Heart left ventricle (tissue), 16 donors: Measurements from ENCODE around the gene CFAP221. TPM values are rescaled to one million over a fixed set of nuclear protein-coding genes. Genes with fewer than 3 reads are reported as not detected.

Source experiments
- ATAC-seq, 4 donors: fragments of 200-7000 bp; cut with Tn5 transposase; one replicate each; pipeline ENCODE4 v1.9.1; 2020 to 2022; ENCODE audit warnings: moderate library complexity in 4 of 4, mild to moderate bottlenecking in 3 of 4, moderate number of reproducible peaks in 1 of 4
- DNase-seq, 5 donors: peaks; one replicate each; pipeline ENCODE4 v3.0.0-alpha.2; 2020
- H3K27ac ChIP-seq, 12 donors: fragments of 200-600 bp; sonication (generic) in 4 of 12; one replicate each; pipeline versions ENCODE4 v1.5.0 to v1.8.0; 2016 to 2022; ENCODE audit warnings: mild to moderate bottlenecking in 2 of 12
- H3K27me3 ChIP-seq, 9 donors: fragments of 200-600 bp; sonication (generic) in 2 of 9; one replicate each; pipeline versions ENCODE4 v1.5.1 to v1.8.0; 2016 to 2022; ENCODE audit warnings: mild to moderate bottlenecking in 3 of 9
- H3K36me3 ChIP-seq, 9 donors: fragments of 200-600 bp; sonication (generic) in 2 of 9; one replicate each; pipeline versions ENCODE4 v1.5.0 to v1.8.0; 2018 to 2022; ENCODE audit warnings: mild to moderate bottlenecking in 2 of 9
- H3K4me1 ChIP-seq, 12 donors: fragments of 200-600 bp; sonication (generic) in 4 of 12; one replicate each; pipeline versions ENCODE4 v1.5.0 to v1.8.0; 2016 to 2022; ENCODE audit warnings: mild to moderate bottlenecking in 3 of 12
- H3K4me3 ChIP-seq, 12 donors: fragments of 200-600 bp; sonication (generic) in 4 of 12; one replicate each; pipeline versions ENCODE4 v1.5.0 to v1.8.0; 2017 to 2022; ENCODE audit warnings: mild to moderate bottlenecking in 9 of 12, moderate library complexity in 4 of 12
- H3K9me3 ChIP-seq, 12 donors: fragments of 200-600 bp; sonication (generic) in 4 of 12; one replicate each; pipeline versions ENCODE4 v1.5.0 to v1.8.0; 2016 to 2022; ENCODE audit warnings: mild to moderate bottlenecking in 1 of 12
- POLR2A ChIP-seq, 2 donors: fragments of 450-650 bp; IDR thresholded peaks; one replicate each; pipeline ENCODE4 v1.6.1; 2017; ENCODE audit warnings: antibody characterized with exemption in 2 of 2, mild to moderate bottlenecking in 2 of 2, moderate library complexity in 2 of 2
- WGBS, 4 donors: extraction: QIAGEN DNeasy Blood & Tissue Kit in 2 of 4; methylation state at CpG; one replicate each; pipeline versions ENCODE4 v1.1.5 to v1.1.7; 2013 to 2018; 5-methylcytosine and 5-hydroxymethylcytosine counted together
- intact Hi-C, 10 donors: fragments of 100-400 bp; cut with DNase I; formaldehyde crosslinking; loops; one replicate each; pipeline versions ENCODE4 v1.11.1 to v1.14.2; 2022
- polyA plus RNA-seq, 2 donors: library from polyadenylated mRNA; stranded (reverse); fragments of 200-250 nt; gene quantifications; one replicate each; pipeline ENCODE4 v1.2.3, GENCODE V29; 2013
- total RNA-seq, 9 donors: library from RNA; depleted of rRNA in 2 of 9; stranded (reverse); fragments of >200 nt in 2 of 9; fragmentation: NEBNext Ultra II Directional in 3 of 9; extraction: Animal tissue kit (Norgen Biotek cat#: 25700) in 3 of 9; gene quantifications; one replicate each; pipeline versions ENCODE4 v1.1.0 to v1.2.4, GENCODE V29; 2016 to 2023
- TF ChIP-seq, protein P1 (sequence below), 12 donors: fragments of 200-600 bp; sonication (generic) in 4 of 12; IDR thresholded peaks; one replicate each; pipeline versions ENCODE4 v1.5.0 to v1.8.0; 2018 to 2022; ENCODE audit warnings: antibody characterized with exemption in 12 of 12, mild to moderate bottlenecking in 5 of 12
- donor health status: ischemic (EF 13 %, LVEDD 7.1; RV severe dilation, severe dysfunction).
- donor health status: healthy with polysubstance abuse.
- donor health status: DM: no; HTN: yes; CAD: no.
- donor health status: DM: no; HTN: no; CAD: no.
- donor health status: ischemic (EF 25% LVEDD 6.9; RV normal size, moderate dysfunction).
- donor health status: ischemic (EF 25% LVEDD 5.7; RV mildly dilated, moderate dysfunction).
- donor health status: healthy.
- donor health status: DM: yes; HTN: yes; CAD: no.
- donor health status: ischemic (EF 35%, LVEDD 5.7; RV mildly dilated, moderate dysfunction).
- donor health status: nonischemic (EF 11% LVEDD 7.7; RV severe dilation, severe dysfunction).
- donor health status: DM: yes; HTN: yes; CAD: no.
- donor health status: PGD.
- donor health status: ischemic (EF 29% LVEDD 5.4; RV normal size, mild dysfunction).
- donor health status: nonischemic (EF 23%, LVEDD 6.1; RV moderate dilation, normal function).

Gene CFAP221
- total and polyA plus RNA-seq, 11 donors, result 0.08 to 2.2 (median 1.4) TPM; not detected in 1

DNA sequence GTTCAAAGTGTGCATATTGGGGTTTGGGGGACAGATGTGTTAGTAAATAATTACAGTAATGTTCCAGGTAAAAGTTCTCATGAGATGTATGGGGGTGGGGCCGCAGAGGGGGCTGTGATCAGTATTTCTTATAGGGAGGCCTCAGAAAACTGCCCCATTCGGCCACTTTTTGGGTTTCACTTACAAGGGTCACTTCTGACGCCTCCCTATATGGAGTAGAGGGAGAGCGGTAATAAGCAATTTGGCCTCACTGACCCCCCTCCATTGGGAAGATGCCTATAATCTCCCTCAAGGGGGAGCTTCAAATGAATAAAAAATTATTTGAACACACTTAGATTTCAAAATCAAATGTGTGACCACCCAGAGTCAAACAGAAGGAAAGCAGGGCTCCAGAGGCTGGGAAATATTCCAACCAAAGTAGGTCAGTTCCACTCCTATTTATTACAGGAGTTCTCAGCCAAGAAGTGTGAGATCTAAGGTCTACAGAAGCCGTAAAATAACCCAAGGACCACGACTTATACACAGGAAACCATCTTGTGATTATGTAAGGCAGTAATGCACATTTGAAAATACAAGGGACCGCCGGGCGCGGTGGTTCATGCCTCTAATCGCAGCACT lies 22.7 kb upstream of the CFAP221 start:
- Histone ChIP-seq H3K27ac (no peak overlapping the region), H3K36me3 (no peaks in the 10 kb centered on the region), H3K9me3 (no peaks in the 10 kb centered on the region), H3K4me3 (no peak overlapping the region), H3K27me3 (peaks cover 5 to 44% (median 19%) of the 10 kb centered on the region in 9 donors), H3K4me1 (peaks cover 0 to 16% (median 0%) of the 10 kb centered on the region in 12 donors)
- ATAC-seq (no peak), DNase-seq (no peak)
- 86 to 90% (median 89%) methylated on average over 11 of the region's 11 CpGs for WGBS, 4 donors
- intact Hi-C loops, result loop anchor here in 1 of 10 donors (10.0 kb wide), 1 partner anchor 123 kb away; no protein-coding TSS in a partner anchor
- TF ChIP-seq POLR2A (IDR thresholded peaks at IDR 0.05), result no peak
- TF ChIP-seq, protein P1, sequence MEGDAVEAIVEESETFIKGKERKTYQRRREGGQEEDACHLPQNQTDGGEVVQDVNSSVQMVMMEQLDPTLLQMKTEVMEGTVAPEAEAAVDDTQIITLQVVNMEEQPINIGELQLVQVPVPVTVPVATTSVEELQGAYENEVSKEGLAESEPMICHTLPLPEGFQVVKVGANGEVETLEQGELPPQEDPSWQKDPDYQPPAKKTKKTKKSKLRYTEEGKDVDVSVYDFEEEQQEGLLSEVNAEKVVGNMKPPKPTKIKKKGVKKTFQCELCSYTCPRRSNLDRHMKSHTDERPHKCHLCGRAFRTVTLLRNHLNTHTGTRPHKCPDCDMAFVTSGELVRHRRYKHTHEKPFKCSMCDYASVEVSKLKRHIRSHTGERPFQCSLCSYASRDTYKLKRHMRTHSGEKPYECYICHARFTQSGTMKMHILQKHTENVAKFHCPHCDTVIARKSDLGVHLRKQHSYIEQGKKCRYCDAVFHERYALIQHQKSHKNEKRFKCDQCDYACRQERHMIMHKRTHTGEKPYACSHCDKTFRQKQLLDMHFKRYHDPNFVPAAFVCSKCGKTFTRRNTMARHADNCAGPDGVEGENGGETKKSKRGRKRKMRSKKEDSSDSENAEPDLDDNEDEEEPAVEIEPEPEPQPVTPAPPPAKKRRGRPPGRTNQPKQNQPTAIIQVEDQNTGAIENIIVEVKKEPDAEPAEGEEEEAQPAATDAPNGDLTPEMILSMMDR (IDR thresholded peaks at IDR 0.05), result no peak

DNA sequence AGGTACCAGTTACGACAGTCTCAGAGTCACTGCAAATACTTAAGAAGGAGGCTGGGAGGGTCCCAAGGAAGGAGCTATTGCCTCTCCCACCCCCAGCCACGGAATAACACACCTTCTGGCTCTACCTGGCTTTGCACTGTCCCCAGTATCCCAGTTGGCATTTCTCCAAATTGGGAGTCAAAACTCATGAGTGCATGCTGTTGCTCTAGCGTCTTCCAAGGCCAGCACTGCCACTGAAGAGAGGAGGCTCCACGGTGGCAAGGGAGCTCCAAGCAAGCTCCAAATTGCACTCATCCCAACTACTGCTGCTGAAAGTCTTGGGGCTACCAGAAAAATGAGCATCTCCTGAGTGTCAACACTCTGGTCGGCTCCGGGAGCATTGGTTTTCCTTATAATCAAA lies 21.6 kb upstream of the CFAP221 start:
- 57 to 70% (median 67%) methylated on average over 6 of the region's 6 CpGs for WGBS, 4 donors
- DNase-seq (no peak), ATAC-seq (no peak)
- peaks cover 0 to 16% (median 0%) of the 10 kb centered on the region in 12 donors for H3K4me1 ChIP-seq
- no peak overlapping the region for H3K4me3 ChIP-seq
- intact Hi-C loops, result loop anchor here in 1 of 10 donors (10.0 kb wide), 1 partner anchor 122 kb away; no protein-coding TSS in a partner anchor
- TF ChIP-seq POLR2A (IDR thresholded peaks at IDR 0.05), result no peak
- TF ChIP-seq, protein P1 (IDR thresholded peaks at IDR 0.05), result no peak
- H3K36me3 ChIP-seq, result no peaks in the 10 kb centered on the region
- peaks cover 5 to 48% (median 19%) of the 10 kb centered on the region in 9 donors for H3K27me3 ChIP-seq
- H3K27ac ChIP-seq, result no peak overlapping the region
- no peaks in the 10 kb centered on the region for H3K9me3 ChIP-seq

DNA sequence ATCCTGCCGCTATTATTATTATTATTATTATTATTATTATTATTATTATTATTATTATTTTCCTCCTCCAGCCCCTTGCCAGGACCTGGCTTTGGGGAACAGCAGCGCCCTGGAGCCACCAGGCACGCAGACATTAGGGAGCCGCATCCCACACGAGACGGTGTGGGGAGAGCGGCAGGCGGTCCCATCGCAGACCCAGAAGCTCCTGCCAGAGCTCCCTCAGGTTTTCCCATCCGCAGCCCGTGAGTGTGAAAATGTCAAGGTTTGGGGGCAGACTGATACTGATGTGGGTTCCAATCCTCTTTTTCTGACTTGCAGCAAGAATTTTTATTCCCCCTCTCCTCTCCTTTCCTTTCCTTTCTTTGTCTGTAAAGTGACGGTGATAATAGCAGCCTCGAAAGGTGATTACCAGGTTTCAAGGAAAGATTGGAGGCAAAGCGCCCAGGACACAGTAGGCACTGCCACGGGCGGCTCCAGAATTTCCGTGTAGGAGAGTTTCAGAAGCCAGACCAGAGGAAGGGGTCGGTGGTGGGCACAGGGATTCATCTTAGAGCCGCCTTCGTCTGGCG lies 20.8 kb upstream of the CFAP221 start:
- no peak for ATAC-seq
- DNase-seq, result no peak
- peak overlapping the region in 4 of 12 donors; percentile 1 to 39 (median 22) for H3K4me3 ChIP-seq
- peaks cover 5 to 48% (median 19%) of the 10 kb centered on the region in 9 donors for H3K27me3 ChIP-seq
- no peaks in the 10 kb centered on the region for H3K9me3 ChIP-seq
- H3K4me1 ChIP-seq, result peaks cover 0 to 16% (median 0%) of the 10 kb centered on the region in 12 donors
- TF ChIP-seq POLR2A (IDR thresholded peaks at IDR 0.05), result no peak
- TF ChIP-seq, protein P1 (IDR thresholded peaks at IDR 0.05), result no peak
- intact Hi-C loops, result loop anchor here in 1 of 10 donors (10.0 kb wide), 1 partner anchor 121 kb away; no protein-coding TSS in a partner anchor
- no peak overlapping the region for H3K27ac ChIP-seq
- WGBS, 4 donors, result 4 to 9% (median 5%) methylated on average over 21 of the region's 21 CpGs
- H3K36me3 ChIP-seq, result no peaks in the 10 kb centered on the region
